CD4-positive, alpha-beta T cell treated with Interleukin-17A for 1 hour (primary cell): ENCODE results near the gene SLC13A2.
"Not testable (repeated sequence)": the region's sequence is repeated elsewhere in the genome, so short reads cannot be mapped to it uniquely, and the experiment has no call there.

Source experiments
- DNase-seq: peaks from one replicate; pipeline ENCODE4 v3.0.0-alpha.2; 2020

SLC13A2 gene

DNA sequence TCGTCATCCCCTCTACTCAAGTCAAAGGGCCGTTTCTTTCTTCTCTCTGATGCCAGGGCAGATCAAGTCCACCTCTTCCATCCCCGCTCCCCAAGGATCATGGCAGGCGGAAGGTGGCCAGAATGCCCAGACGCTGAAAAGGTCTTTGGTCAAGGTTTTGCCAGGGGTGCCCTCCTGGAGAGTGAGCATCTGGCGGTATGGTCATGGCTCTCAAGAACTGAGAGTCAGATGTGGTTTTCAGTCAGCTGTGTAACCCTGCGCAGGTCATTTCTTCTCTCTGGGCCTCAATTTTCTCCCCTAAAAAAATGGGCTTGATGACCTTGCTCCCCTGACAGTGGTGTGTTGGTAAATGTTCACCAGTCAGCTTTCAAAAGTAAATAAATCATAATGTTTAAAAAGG lies 45.1 kb downstream of the SLC13A2 start:
- DNase-seq, result no peak

GRCh38 chr17:28519236-28519635 lies 45.8 kb downstream of the SLC13A2 start:
- no peak for DNase-seq

GRCh38 chr17:28520687-28521086 lies 47.2 kb downstream of the SLC13A2 start:
- no peak for DNase-seq

DNA sequence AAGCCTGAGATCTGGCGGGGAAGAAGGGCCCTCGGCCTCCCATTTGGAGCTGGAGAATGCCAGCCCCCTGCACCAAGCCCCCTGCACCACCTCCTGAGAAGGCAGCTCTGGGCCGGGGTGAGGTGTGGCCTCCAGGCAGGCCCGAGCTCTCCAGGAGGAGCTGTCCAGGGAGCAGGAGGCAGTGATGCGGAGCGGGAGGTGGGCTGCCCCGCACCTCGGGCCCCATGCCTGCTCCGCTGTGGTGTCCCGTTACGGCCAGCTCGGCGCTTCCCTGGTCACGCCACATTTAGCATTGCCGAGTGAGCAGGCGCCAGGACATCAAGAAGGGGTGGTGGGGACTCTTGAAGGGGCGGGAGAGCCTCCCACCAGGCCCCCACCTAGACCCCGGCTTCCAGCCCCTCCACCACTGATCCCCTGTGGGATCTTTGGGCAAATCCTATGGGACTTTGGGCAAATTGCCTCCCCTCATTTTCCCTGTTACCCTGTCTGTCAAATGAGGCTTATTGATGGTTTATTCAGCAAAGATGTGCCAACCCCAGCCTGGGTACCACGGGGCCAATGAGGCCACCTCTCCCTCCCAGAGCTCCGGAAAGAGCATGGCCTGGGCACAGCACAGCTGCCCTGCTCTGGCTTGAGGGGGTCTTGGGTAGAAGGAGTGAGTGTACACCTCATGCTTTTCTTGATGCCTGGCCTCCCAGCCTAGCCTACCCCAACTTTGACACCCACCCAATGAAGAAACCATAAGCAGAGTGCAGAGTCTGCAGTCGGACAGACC lies 48.1 kb downstream of the SLC13A2 start:
- DNase-seq, result no peak

DNA sequence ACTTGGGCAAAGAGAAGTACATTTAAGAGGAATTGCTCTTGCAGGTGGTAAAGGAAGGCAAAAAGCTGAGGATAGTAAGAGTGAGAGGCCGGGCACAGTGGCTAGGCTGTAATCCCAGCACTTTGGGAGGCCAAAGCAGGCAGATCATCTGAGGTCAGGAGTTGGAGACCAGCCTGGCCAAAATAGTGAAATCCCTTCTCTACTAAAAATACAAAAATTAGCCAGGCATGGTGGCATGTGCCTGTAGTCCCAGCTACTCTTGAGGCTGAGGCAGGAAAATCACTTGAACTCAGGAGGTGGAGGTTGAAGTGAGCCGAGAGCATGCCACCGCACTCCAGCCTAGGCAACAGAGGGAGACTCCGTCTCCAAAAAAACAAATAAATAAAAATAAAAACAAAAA lies 48.8 kb downstream of the SLC13A2 start:
- DNase-seq, result not testable (repeated sequence)

DNA sequence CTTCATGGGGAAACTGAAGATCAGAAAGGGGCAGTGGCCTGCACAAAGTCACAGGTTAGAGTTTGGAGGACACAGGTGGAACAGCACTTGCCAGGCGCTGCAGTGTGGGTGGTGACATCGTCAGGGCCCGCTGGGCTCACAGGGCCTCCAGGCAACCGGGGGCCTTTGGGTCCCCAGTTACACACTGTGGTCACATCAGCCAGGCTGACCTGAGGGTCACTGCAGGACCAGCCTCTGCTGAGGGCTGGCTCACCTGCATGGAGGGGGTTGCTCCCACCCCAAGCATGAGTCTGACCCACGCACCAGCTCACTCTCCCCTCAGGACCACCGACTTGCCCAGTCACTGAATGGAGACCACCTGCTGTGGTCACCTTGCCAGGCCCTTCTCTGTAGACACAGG lies 49.7 kb downstream of the SLC13A2 start:
- no peak for DNase-seq

- DNase-seq, result no peak
These were observed 50.4 kb downstream of the SLC13A2 start for GRCh38 chr17:28523876-28524275.

GRCh38 chr17:28524476-28525424 lies 51.3 kb downstream of the SLC13A2 start:
- no peak for DNase-seq

DNA sequence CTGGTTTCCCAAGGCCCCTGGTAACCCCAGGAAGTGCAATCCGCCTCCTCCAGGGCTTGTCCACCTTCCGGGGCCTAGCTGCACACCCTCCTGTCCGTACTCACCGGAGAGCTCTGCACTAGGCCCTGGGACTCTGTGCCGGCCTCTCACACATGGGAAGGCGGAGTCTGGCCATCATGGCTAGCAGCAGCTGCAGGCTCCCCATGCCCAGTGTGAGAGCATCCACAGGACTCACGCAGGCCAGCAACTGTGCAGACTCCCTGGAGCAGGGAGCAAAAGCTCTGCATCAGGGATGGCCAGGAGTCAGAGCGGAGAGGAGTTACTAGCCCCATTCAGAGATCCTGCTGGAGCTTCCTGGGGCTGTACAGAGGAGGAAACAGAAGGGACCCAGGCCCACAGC lies 52.9 kb downstream of the SLC13A2 start:
- DNase-seq, result no peak

DNA sequence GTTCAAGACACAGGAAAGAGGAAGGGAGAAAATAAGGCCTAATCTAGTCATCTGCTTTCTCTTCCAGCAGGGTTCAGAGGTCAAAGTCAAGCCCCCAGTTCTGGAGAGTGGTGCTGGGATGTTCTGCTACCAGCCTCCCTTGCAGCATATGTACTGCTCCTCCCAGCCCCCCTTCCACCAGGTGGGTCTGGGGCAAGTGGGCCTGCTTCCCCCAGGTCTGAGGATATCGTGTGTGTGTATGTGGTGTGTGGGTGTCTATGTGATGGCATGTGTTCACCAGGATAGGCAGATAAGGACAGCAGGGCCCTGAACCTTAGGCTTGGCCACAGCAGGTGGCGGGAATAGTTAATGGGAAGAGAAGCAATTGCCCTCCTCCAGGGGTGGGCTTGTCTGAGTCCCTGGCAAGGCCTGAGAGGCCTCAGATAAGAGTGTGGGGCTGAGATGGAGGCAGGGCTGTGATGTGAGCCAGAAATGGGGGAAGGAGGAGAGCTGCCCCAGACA lies 53.8 kb downstream of the SLC13A2 start:
- DNase-seq, result no peak

DNA sequence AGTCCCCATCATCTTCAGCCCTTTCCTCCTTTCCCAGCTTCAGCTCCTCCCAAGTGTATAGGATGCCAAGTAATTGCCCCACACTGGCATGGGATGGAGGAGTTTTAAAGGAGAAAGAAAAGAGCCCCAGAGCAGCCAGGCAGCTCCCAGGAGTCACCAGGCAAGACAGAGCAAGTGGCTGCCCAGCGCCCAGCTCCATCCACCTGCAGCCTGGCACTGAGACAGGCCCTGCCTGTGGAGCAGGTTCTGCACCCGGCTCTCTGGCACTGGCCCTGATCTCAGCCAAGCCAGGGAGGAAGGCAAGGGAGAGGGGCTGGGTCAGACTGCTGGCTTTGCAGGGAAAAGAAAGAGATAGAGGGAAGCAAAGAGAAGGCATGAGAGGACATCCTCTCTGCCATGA lies 54.4 kb downstream of the SLC13A2 start:
- DNase-seq, result no peak

GRCh38 chr17:28528327-28529012 lies 55.0 kb downstream of the SLC13A2 start:
- no peak for DNase-seq

DNA sequence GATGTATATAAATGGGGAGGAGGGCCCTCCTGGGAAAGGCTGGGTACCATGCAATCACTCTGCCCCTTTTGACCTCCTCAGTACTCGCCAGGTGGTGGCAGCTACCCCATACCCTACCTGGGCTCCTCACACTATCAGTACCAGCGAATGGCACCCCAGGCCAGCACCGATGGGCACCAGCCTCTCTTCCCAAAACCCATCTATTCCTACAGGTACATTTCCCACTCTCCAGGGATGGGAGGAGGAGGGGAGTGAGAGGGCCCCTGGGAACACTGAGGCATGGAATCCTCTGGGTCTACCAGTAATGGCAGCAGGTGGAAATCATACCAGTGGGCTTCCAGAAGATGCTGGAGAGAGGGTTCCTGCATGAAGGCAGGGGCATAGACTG lies 55.6 kb downstream of the SLC13A2 start:
- no peak for DNase-seq

- DNase-seq, result no peak
These were observed 56.8 kb downstream of the SLC13A2 start for GRCh38 chr17:28530250-28530649.

- no peak for DNase-seq
These were observed 57.5 kb downstream of the SLC13A2 start for GRCh38 chr17:28530926-28531325.

GRCh38 chr17:28532050-28532960 lies 58.9 kb downstream of the SLC13A2 start:
- DNase-seq, result no peak

GRCh38 chr17:28533091-28533807 lies 59.8 kb downstream of the SLC13A2 start:
- DNase-seq, result no peak

DNA sequence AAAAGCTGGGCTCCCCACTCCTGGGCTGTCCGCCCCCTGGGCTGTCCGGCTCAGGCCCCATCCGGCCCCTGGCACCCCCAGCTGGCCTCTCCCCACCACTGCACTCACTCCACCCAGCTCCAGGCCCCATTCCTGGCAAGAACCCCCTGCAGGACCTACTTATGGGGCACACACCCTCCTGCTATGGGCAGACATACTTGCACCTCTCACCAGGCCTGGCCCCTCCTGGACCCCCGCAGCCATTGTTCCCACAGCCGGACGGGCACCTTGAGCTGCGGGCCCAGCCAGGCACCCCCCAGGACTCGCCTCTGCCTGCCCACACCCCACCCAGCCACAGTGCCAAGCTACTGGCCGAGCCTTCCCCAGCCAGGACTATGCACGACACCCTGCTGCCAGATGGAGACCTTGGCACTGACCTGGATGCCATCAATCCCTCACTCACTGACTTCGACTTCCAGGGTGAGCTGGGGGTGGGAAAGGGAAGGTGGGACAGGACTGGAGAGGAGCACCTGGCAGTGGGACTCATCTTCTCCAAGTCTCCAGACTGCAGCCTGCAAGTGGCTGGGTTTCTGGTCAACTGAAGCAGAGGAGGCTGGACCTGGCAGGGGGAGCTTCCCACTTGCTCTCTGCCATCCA lies 61.4 kb downstream of the SLC13A2 start:
- no peak for DNase-seq

DNA sequence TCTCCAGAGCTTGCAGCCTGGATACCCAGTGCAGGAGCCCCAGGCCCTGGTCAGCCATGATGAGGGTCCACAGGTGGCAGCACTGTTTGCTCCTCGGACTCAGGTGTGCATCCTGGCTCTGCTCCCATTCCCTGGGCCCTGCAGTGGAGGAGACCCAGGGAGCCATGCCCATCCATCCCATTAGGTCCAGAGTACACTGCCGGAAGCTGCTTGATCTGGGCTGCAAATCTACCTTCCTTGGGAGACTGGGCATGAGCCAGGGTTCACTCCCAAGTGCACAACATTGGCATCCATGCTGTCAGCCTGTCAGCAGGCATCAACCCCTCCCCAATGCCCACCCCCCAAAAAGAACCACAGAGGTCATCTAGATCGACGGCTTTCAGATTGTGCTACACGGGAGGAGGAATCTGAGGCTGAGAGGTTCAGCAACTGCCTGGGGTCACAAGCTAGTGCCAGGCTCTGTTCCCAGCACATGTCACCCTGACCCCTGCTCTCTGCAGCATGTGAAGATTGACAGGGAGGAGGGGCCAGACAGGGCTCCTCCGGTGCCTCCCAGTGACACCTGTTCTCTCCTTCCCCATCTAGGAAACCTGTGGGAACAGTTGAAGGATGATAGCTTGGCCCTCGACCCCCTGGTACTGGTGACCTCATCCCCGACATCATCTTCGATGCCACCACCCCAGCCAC lies 63.2 kb downstream of the SLC13A2 start:
- no peak for DNase-seq

DNA sequence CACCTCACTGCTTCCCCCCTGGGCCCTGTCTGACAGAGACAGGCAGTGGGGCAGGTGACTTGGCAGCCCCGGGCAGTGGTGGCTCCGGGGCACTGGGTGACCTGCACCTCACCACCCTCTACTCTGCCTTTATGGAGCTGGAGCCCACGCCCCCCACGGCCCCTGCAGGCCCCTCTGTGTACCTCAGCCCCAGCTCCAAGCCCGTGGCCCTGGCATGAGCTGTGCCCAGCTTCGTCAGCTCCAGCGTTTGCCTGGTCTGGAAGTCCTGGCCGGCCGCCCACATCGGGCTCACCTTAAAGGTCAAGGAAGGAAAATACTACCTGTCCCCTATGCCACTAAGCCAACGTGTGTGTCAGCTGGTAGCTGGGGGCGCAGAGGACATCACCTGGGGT lies 63.8 kb downstream of the SLC13A2 start:
- no peak for DNase-seq
